OCI-LY1 (cell line): ENCODE measurements around the gene YY2.

Experiments
- CTCF ChIP-seq: fragments of 200-600 bp; sonication (generic), shearing (Covaris generic); IDR thresholded peaks from 2 replicates; pipeline ENCODE4 v1.5.1; 2017; ENCODE audit warnings: mild to moderate bottlenecking, antibody characterized with exemption, low read length, moderate library complexity, mixed read lengths
- EZH2 ChIP-seq: fragments of 200-600 bp; sonication (generic), shearing (Covaris generic); IDR thresholded peaks from 2 replicates; pipeline ENCODE4 v1.8.0; 2017; ENCODE audit warnings: borderline replicate concordance, mixed run types, mild to moderate bottlenecking, antibody characterized with exemption, low read length, moderate library complexity, mixed read lengths

GRCh38 chrX:21811832-21812231 lies 44.0 kb upstream of the YY2 start:
- no peak for TF ChIP-seq CTCF
- no peak for TF ChIP-seq EZH2
